ENCODE measurements around the gene SLC24A3. TPM values are rescaled to one million over a fixed set of nuclear protein-coding genes. Genes with fewer than 3 reads are reported as not detected.
"Not testable (repeated sequence)": the region's sequence is repeated elsewhere in the genome, so short reads cannot be mapped to it uniquely, and the experiment has no call there.

SLC24A3 gene
- total RNA-seq, 4 donors from 2014 or later, result 12.9 to 49.8 (median 27.6) TPM

- no peak for TF ChIP-seq CTCF (IDR thresholded peaks at IDR 0.05)
- no peak for TF ChIP-seq POLR2A (IDR thresholded peaks at IDR 0.05)
- Histone ChIP-seq H3K36me3 (no peaks in the 10 kb centered on the region), H3K4me3 (no peak overlapping the region), H3K4me1 (no peaks in the 10 kb centered on the region), H3K27me3 (no peaks in the 10 kb centered on the region), H3K9me3 (no peaks in the 10 kb centered on the region), H3K27ac (no peak overlapping the region)
- intact Hi-C loops (cut with DNase I; ENCODE audit: low total_unique reads), result no loop called here
- no peak for DNase-seq
Measured at GRCh38 chr20:19677336-19677735, 464.9 kb downstream of the SLC24A3 start.

GRCh38 chr20:19678591-19678990, 466.1 kb downstream of the SLC24A3 start:
- H3K9me3 ChIP-seq; intact Hi-C loops (cut with DNase I; ENCODE audit: low total_unique reads); H3K4me1 ChIP-seq; H3K27ac ChIP-seq; H3K4me3 ChIP-seq; DNase-seq; H3K36me3 ChIP-seq; H3K27me3 ChIP-seq: not testable (repeated sequence)

- H3K9me3 ChIP-seq, result no peaks in the 10 kb centered on the region
- TF ChIP-seq POLR2A (IDR thresholded peaks at IDR 0.05) (no peak), CTCF (IDR thresholded peaks at IDR 0.05) (no peak)
- no peaks in the 10 kb centered on the region for H3K36me3 ChIP-seq
- H3K27ac ChIP-seq, result no peak overlapping the region
- no peaks in the 10 kb centered on the region for H3K27me3 ChIP-seq
- DNase-seq, result no peak
- no peak overlapping the region for H3K4me3 ChIP-seq
- intact Hi-C loops (cut with DNase I; ENCODE audit: low total_unique reads), result no loop called here
- no peaks in the 10 kb centered on the region for H3K4me1 ChIP-seq
Measured at GRCh38 chr20:19679900-19680495, 467.6 kb downstream of the SLC24A3 start.

- Histone ChIP-seq H3K36me3 (no peaks in the 10 kb centered on the region), H3K4me1 (no peaks in the 10 kb centered on the region), H3K27ac (no peak overlapping the region), H3K9me3 (no peaks in the 10 kb centered on the region), H3K27me3 (no peaks in the 10 kb centered on the region), H3K4me3 (no peak overlapping the region)
- no peak for DNase-seq
- TF ChIP-seq CTCF (IDR thresholded peaks at IDR 0.05) (no peak), POLR2A (IDR thresholded peaks at IDR 0.05) (no peak)
- intact Hi-C loops (cut with DNase I; ENCODE audit: low total_unique reads), result no loop called here
Measured at GRCh38 chr20:19682249-19682648, 469.8 kb downstream of the SLC24A3 start.

GRCh38 chr20:19683188-19683587, 470.7 kb downstream of the SLC24A3 start:
- DNase-seq, result no peak
- Histone ChIP-seq H3K27ac (no peak overlapping the region), H3K36me3 (no peaks in the 10 kb centered on the region), H3K4me3 (no peak overlapping the region), H3K4me1 (no peaks in the 10 kb centered on the region), H3K9me3 (no peaks in the 10 kb centered on the region), H3K27me3 (no peaks in the 10 kb centered on the region)
- intact Hi-C loops (cut with DNase I; ENCODE audit: low total_unique reads), result no loop called here
- no peak for TF ChIP-seq CTCF (IDR thresholded peaks at IDR 0.05)
- no peak for TF ChIP-seq POLR2A (IDR thresholded peaks at IDR 0.05)

- Histone ChIP-seq H3K4me1 (no peaks in the 10 kb centered on the region), H3K27ac (no peak overlapping the region), H3K4me3 (no peak overlapping the region), H3K27me3 (no peaks in the 10 kb centered on the region), H3K9me3 (no peaks in the 10 kb centered on the region), H3K36me3 (no peaks in the 10 kb centered on the region)
- intact Hi-C loops (cut with DNase I; ENCODE audit: low total_unique reads), result no loop called here
- TF ChIP-seq POLR2A (IDR thresholded peaks at IDR 0.05) (no peak), CTCF (IDR thresholded peaks at IDR 0.05) (no peak)
- no peak for DNase-seq
Measured at GRCh38 chr20:19683822-19684221, 471.4 kb downstream of the SLC24A3 start.
